Fibroblast of gingiva (primary cell): ENCODE results near the gene SLC16A14.

Source experiments
- DNase-seq: peaks from one replicate; pipeline ENCODE4 v3.0.0-alpha.2; 2011; ENCODE audit warnings: low read depth

SLC16A14 gene

GRCh38 chr2:230043025-230043424, 25.7 kb downstream of the SLC16A14 start:
- DNase-seq: no peak

- no peak for DNase-seq
These were observed 26.5 kb downstream of the SLC16A14 start for GRCh38 chr2:230042195-230042594.

- no peak for DNase-seq
These were observed 45.4 kb downstream of the SLC16A14 start for GRCh38 chr2:230023313-230023712.

DNA sequence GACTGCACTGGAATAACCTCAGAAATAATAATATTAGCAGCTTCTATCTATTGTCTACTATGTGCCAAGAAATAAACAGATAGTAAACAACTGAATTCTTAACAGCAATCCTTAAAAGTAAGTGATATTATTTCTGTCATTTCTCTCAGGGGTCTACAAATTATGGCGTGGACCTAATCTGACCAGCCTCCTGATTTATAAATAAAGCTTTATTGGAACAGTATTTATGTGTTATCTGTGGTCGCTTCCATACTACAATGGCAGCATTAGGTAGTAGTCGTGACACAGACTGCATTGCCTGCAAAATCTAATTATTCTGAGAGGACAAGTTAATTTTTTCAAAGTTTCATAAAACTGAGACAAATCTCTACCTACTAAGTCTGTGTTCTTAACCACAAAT, 49.0 kb downstream of the SLC16A14 start:
- DNase-seq: no peak

- peak; percentile 66 for DNase-seq
These were observed 50.6 kb downstream of the SLC16A14 start for GRCh38 chr2:230018153-230018552.

- DNase-seq: no peak
These were observed 51.9 kb downstream of the SLC16A14 start for GRCh38 chr2:230016844-230017243.

DNA sequence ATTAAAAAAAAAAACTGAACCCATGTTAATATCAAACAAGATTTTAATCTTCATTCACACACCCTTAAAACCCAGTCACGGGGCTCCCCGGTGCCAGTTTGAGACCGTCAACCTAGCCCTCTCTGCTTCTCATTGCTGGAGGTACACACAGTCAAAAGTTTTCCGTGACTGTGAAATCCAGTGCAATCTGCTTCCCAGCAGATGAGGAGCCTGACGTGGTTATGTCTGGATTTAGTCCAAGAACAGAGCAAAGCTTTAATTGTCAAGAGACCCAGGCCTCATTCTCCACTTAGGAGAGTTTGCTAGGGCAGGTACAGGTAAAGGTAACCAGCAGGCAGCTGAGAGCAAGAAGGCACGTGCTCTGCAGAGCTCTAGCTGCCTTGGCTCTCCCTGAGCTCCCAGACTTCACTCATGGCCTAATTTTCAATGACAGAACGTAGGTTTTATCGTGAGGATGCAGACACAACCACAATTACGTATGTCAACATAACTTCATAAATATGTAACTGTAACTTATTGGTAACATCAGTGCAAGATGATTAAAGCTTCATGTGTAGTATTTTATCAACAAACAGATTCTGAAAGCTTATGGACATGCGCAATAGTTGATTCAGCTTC, 56.3 kb downstream of the SLC16A14 start:
- DNase-seq: no peak

DNA sequence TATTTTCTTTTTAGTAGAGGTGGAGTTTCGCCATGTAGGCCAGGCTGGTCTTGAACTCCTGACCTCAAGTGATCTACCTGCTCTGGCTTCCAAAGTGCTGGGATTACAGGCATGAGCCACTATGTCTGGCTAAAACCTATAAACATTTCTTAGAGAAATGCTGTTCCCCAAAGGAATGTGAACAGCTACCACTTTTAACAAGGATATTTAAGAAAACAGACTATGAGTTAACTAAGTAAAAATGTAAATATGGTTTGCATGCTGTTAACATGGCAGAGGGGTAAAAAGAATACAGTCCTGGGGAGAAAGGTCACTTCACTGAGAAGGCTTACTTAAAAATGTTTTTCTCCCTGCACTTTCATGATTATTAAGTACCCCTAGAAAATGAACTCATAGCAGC, 57.1 kb downstream of the SLC16A14 start:
- no peak for DNase-seq

DNA sequence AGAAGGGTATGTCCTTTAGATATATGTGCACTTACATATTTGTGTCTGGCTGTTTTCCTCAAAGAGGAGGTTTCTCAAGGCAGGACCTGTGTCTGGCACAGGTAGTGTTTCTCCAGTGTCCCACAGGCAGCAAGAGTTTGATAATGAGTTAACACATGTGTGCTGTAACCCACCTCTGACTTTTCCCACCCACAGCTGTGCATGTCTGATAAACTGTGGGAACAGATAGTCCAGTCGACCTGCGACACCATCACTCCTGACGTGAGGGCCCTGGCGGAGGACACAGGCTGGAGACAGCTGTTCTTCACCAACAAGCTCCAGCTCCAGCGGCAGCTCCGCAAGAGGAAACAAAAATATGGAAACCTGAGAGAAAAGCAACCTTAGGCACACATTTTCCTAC, 58.2 kb downstream of the SLC16A14 start:
- DNase-seq: no peak

- DNase-seq: no peak
These were observed 60.0 kb downstream of the SLC16A14 start for GRCh38 chr2:230008708-230009066.

- peak; percentile 63 for DNase-seq
These were observed 60.6 kb downstream of the SLC16A14 start for GRCh38 chr2:230007931-230008707.

- DNase-seq: no peak
These were observed 68.4 kb downstream of the SLC16A14 start for GRCh38 chr2:230000118-230000841.

DNA sequence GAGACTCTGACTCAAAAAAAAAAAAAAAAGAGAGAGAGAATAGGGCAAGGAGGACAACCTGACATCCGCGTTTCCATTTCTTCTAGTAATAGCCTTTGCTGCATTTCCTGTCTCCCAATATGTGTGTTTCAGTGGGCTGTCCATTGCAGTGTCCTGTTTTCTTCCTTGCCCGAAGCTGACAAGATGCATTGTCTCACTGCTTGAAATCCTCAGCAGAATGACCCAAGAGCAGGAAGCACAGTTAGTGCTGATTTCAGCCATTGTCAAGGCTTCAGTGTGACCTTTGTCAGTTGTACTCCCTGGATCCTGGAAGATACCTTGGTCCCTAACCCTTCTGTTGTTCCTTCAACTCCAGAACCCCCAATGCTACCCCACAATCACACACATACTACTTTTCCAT, 71.2 kb downstream of the SLC16A14 start:
- DNase-seq: no peak

GRCh38 chr2:229996320-229996719, 72.4 kb downstream of the SLC16A14 start:
- DNase-seq: peak; percentile 88

DNA sequence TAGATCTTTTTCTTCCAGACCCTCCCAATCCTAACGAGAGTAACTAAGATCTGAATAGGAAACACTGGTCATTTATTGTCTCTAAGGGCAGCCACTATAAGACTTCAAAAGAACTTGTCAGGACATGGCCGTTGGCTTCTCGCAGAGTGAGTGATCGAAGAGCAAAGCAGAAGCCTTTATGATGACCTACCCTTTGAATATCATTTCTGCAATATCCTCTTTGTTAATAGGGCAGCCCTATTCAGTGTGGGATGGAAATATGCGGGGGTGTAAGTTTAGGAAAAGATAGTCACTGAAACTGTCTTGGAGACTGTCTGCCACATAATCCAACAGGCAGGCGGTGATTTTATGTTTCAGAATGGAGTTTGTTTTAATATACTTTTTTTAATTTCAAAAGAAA, 75.5 kb downstream of the SLC16A14 start:
- DNase-seq: no peak
